CD4-positive, alpha-beta T cell (primary cell): ENCODE results near the gene ANO2. TPM values are rescaled to one million over a fixed set of nuclear protein-coding genes. Genes with fewer than 3 reads are reported as not detected.

Source experiments
- ATAC-seq: fragments of 200-7000 bp; cut with Tn5 transposase; one replicate; pipeline ENCODE4 v1.10.0; 2022; ENCODE audit warnings: mild to moderate bottlenecking; ENCODE audit not compliant: poor library complexity
- CTCF ChIA-PET: fragments of 350-600 bp; sonication (Branson Sonifier 250); formaldehyde crosslinking; loops from one replicate; lab custom pipeline; 2021; ENCODE audit warnings: antibody characterized with exemption, inconsistent platforms; lab: Charles Lee
- POLR2A ChIA-PET: fragments of 350-600 bp; sonication (Branson Sonifier 250); formaldehyde crosslinking; loops from one replicate; lab custom pipeline; 2021; ENCODE audit warnings: antibody characterized with exemption, inconsistent platforms; lab: Charles Lee
- DNase-seq, 14 experiments: peaks; one replicate each; pipeline ENCODE4 v3.0.0-alpha.2; 2013 to 2020; ENCODE audit warnings: mixed read lengths in 2 of 14
- H3K27ac ChIP-seq, 2 donors: one replicate each; pipeline versions ENCODE4 v1.5.1 to v1.7.0; 2013; ENCODE audit warnings: low read length in 2 of 2, low read depth in 1 of 2, mild to moderate bottlenecking in 1 of 2
- H3K27me3 ChIP-seq, 2 experiments: 1 replicate in 1 of 2; 2 replicates in 1 of 2; pipeline versions ENCODE4 v1.6.1 to v1.7.0; 2013; ENCODE audit warnings: low read length in 2 of 2, control low read depth in 1 of 2, mild to moderate bottlenecking in 1 of 2, moderate library complexity in 1 of 2; ENCODE audit not compliant: insufficient read depth in 2 of 2, control insufficient read depth in 1 of 2
- H3K36me3 ChIP-seq: one replicate; pipeline ENCODE4 v1.6.1; 2013; ENCODE audit warnings: low read length, control low read depth; ENCODE audit not compliant: insufficient read depth
- H3K4me1 ChIP-seq: one replicate; pipeline ENCODE4 v1.6.1; 2013; ENCODE audit warnings: low read length, control low read depth; ENCODE audit not compliant: insufficient read depth
- H3K4me3 ChIP-seq: one replicate; pipeline ENCODE4 v1.5.1; 2013; ENCODE audit warnings: mild to moderate bottlenecking, low read length, moderate library complexity
- H3K9me3 ChIP-seq, 2 experiments: 1 replicate in 1 of 2; 2 replicates in 1 of 2; pipeline versions ENCODE4 v1.6.1 to v1.7.0; 2013; ENCODE audit warnings: low read length in 2 of 2, mild to moderate bottlenecking in 2 of 2, control low read depth in 1 of 2, moderate library complexity in 1 of 2; ENCODE audit not compliant: control insufficient read depth in 1 of 2, insufficient read depth in 1 of 2
- H3K27ac Mint-ChIP-seq: one replicate; pipeline ENCODE4 v1.8.0; 2020; ENCODE audit warnings: mixed read lengths
- H3K27me3 Mint-ChIP-seq: one replicate; pipeline ENCODE4 v1.8.0; 2021; ENCODE audit warnings: mixed read lengths
- H3K36me3 Mint-ChIP-seq: one replicate; pipeline ENCODE4 v1.8.0; 2021; ENCODE audit warnings: low read depth, mixed read lengths
- H3K4me1 Mint-ChIP-seq: one replicate; pipeline ENCODE4 v1.8.0; 2021; ENCODE audit warnings: low read depth, mixed read lengths
- H3K4me3 Mint-ChIP-seq: one replicate; pipeline ENCODE4 v1.8.0; 2020; ENCODE audit warnings: mild to moderate bottlenecking, mixed read lengths
- H3K9me3 Mint-ChIP-seq: one replicate; pipeline ENCODE4 v1.8.0; 2020; ENCODE audit warnings: mixed read lengths
- intact Hi-C, 2 experiments: fragments of 100-400 bp; cut with DNase I in 1 of 2; cut with micrococcal nuclease in 1 of 2; formaldehyde crosslinking; loops; one replicate each; pipeline versions ENCODE4 v1.15.1 to v1.9.0; 2023 to 2025; cut with DNase I, micrococcal nuclease
- total RNA-seq, 174 experiments: library from RNA in 2 of 174; stranded (reverse) in 2 of 174; gene quantifications; one replicate each; pipeline ENCODE4 v1.2.3 and lab custom pipeline; 2021 to 2026
- TF ChIP-seq, protein P1 (sequence below): fragments of 200-600 bp; IDR thresholded peaks from one replicate; pipeline ENCODE4 v1.8.0; 2022; ENCODE audit warnings: antibody characterized with exemption, mild to moderate bottlenecking

ANO2 gene
- total RNA-seq, 2 experiments from 2014 or later = not detected

DNA sequence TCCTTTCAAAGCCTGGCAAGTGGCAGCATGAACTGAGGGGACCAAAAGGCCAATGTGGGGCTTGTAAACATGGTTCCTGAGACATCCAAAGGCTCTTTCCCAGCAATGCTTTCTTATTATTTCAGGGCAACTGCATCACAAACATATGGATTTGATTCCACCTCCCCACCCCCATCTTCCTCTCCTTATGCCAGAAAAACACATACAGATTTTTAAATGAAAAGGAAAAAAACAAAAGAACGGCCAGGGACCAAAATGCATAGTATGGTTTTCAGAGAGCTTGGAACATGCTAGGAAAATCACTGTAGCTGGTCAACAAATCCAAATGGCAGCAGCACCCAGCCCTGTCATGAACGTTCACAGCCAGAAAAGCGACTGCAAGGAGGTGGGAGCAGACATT is 167.6 kb downstream of the ANO2 start:
- Mint-ChIP-seq H3K27ac (no peak overlapping the region), H3K9me3 (no peaks in the 10 kb centered on the region), H3K4me3 (no peak overlapping the region), H3K27me3 (peaks cover 19% of the 10 kb centered on the region), H3K4me1 (no peaks in the 10 kb centered on the region), H3K36me3 (no peaks in the 10 kb centered on the region)
- Histone ChIP-seq H3K4me3 (no peak overlapping the region), H3K9me3 (no peaks in the 10 kb centered on the region), H3K27ac (no peak overlapping the region), H3K4me1 (no peaks in the 10 kb centered on the region), H3K27me3 (peaks cover 0 to 4% of the 10 kb centered on the region in 2 experiments), H3K36me3 (no peaks in the 10 kb centered on the region)
- ChIA-PET CTCF (interaction anchor here (0.6 kb wide), 1 partner anchor 16 kb away, joined by 3 read pairs; no protein-coding TSS in a partner anchor), POLR2A (no interaction called here)
- DNase-seq (no peak), ATAC-seq (no peak)
- intact Hi-C loops = no loop called here
- TF ChIP-seq, protein P1, sequence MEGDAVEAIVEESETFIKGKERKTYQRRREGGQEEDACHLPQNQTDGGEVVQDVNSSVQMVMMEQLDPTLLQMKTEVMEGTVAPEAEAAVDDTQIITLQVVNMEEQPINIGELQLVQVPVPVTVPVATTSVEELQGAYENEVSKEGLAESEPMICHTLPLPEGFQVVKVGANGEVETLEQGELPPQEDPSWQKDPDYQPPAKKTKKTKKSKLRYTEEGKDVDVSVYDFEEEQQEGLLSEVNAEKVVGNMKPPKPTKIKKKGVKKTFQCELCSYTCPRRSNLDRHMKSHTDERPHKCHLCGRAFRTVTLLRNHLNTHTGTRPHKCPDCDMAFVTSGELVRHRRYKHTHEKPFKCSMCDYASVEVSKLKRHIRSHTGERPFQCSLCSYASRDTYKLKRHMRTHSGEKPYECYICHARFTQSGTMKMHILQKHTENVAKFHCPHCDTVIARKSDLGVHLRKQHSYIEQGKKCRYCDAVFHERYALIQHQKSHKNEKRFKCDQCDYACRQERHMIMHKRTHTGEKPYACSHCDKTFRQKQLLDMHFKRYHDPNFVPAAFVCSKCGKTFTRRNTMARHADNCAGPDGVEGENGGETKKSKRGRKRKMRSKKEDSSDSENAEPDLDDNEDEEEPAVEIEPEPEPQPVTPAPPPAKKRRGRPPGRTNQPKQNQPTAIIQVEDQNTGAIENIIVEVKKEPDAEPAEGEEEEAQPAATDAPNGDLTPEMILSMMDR = no peak

DNA sequence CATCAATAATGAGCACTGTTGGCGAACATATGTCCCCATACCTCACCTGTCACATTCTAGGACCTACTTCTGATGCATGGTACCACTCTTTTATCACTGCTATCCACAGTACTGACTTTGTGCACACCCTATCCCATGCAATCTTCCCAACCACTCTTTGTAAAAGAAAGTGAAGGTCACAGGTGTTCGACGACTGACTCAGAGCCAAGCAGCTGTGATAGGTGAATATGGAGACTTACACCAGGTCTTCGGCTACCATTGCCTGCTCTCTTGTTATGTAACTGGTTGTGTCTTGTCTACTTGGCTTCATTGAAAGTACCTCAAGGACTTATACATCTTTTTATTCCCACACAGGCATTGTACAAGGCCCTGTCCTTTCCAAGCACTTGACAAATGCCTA is 169.0 kb downstream of the ANO2 start:
- Histone ChIP-seq H3K9me3 (no peaks in the 10 kb centered on the region), H3K27ac (no peak overlapping the region), H3K36me3 (no peaks in the 10 kb centered on the region), H3K4me1 (no peaks in the 10 kb centered on the region), H3K4me3 (no peak overlapping the region), H3K27me3 (peaks cover 0 to 4% of the 10 kb centered on the region in 2 experiments)
- POLR2A ChIA-PET = no interaction called here
- ATAC-seq (no peak), DNase-seq (no peak)
- TF ChIP-seq, protein P1 = no peak
- Mint-ChIP-seq H3K36me3 (no peaks in the 10 kb centered on the region), H3K27me3 (peaks cover 19% of the 10 kb centered on the region), H3K27ac (no peak overlapping the region), H3K4me3 (no peak overlapping the region), H3K9me3 (no peaks in the 10 kb centered on the region), H3K4me1 (no peaks in the 10 kb centered on the region)
- CTCF ChIA-PET = no interaction called here
- intact Hi-C loops = no loop called here

DNA sequence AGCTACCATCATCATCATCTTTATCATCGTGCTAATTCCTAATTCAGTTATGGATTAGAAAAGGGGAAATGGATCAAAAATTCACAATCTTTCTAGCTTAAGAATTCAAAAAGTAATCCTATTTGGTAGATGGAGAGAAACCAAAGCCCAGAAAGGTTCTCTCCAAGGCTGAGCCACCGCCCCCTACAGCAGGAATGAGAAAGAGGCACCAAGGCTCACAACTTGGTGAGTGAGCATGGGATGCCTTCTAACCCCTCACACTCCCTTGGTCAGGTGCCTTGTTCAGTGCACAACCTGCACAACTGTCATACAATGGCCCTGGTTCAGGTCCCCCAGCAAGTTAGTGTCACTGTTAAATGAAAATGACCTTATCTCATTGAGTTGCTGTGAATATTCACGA is 171.5 kb downstream of the ANO2 start:
- Mint-ChIP-seq H3K4me3 (no peak overlapping the region), H3K27me3 (peaks cover 24% of the 10 kb centered on the region)
- POLR2A ChIA-PET = no interaction called here

More for the DNA sequence above, 171.5 kb downstream of the ANO2 start:
- no peaks in the 10 kb centered on the region for H3K36me3 Mint-ChIP-seq
- no peak for DNase-seq
- no peaks in the 10 kb centered on the region for H3K9me3 Mint-ChIP-seq
- Histone ChIP-seq H3K36me3 (no peaks in the 10 kb centered on the region), H3K4me3 (no peak overlapping the region), H3K9me3 (peaks cover 0 to 4% of the 10 kb centered on the region in 2 experiments), H3K27ac (no peak overlapping the region), H3K27me3 (peaks cover 0 to 4% of the 10 kb centered on the region in 2 experiments), H3K4me1 (no peaks in the 10 kb centered on the region)
- ATAC-seq = no peak
- H3K27ac Mint-ChIP-seq = no peak overlapping the region
- no peaks in the 10 kb centered on the region for H3K4me1 Mint-ChIP-seq
- CTCF ChIA-PET = no interaction called here
- TF ChIP-seq, protein P1 = no peak
- intact Hi-C loops = no loop called here
